Muscle of leg (tissue), 11 donors: ENCODE measurements around the gene PPP1CB. TPM values are rescaled to one million over a fixed set of nuclear protein-coding genes. Genes with fewer than 3 reads are reported as not detected.

Source experiments
- DNase-seq: peaks from one replicate; pipeline ENCODE4 v3.0.0; 2013
- H3K27ac ChIP-seq: one replicate; pipeline ENCODE4 v1.5.1; 2013; ENCODE audit warnings: mild to moderate bottlenecking, low read length, control low read depth
- H3K27me3 ChIP-seq: one replicate; pipeline ENCODE4 v1.6.1; 2013; ENCODE audit warnings: low read length; ENCODE audit not compliant: control insufficient read depth, insufficient read depth
- H3K36me3 ChIP-seq: one replicate; pipeline ENCODE4 v1.6.1; 2013; ENCODE audit warnings: low read length; ENCODE audit not compliant: control insufficient read depth, insufficient read depth
- H3K4me1 ChIP-seq: one replicate; pipeline ENCODE4 v1.6.1; 2013; ENCODE audit warnings: low read length; ENCODE audit not compliant: control insufficient read depth, insufficient read depth
- H3K4me3 ChIP-seq: one replicate; pipeline ENCODE4 v1.5.1; 2013; ENCODE audit warnings: low read length, control low read depth
- H3K9me3 ChIP-seq: replicated peaks from 2 replicates; pipeline ENCODE4 v1.6.1; 2013; ENCODE audit warnings: low read depth, low read length; ENCODE audit not compliant: control insufficient read depth
- WGBS: methylation state at CpG from one replicate; pipeline ENCODE4 v1.1.5; 2013; ENCODE audit warnings: missing lambda C conversion rate; ENCODE audit not compliant: insufficient coverage; 5-methylcytosine and 5-hydroxymethylcytosine counted together
- polyA plus RNA-seq, 8 donors: library from polyadenylated mRNA; unstranded; fragments of 120-200 nt; gene quantifications; one replicate each; pipeline versions ENCODE4 v1.2.1 to v1.2.3, GENCODE V29; 2013; ENCODE audit warnings: inconsistent platforms in 1 of 8, low replicate concordance in 1 of 8; ENCODE audit not compliant: insufficient read length in 8 of 8, insufficient read depth in 1 of 8
- total RNA-seq: library from RNA; stranded (reverse); fragments of 120-200 nt; gene quantifications from one replicate; pipeline ENCODE4 v1.2.4, GENCODE V29; 2013

PPP1CB gene
- total and polyA plus RNA-seq, 9 donors: 123 to 173 (median 163) TPM

DNA sequence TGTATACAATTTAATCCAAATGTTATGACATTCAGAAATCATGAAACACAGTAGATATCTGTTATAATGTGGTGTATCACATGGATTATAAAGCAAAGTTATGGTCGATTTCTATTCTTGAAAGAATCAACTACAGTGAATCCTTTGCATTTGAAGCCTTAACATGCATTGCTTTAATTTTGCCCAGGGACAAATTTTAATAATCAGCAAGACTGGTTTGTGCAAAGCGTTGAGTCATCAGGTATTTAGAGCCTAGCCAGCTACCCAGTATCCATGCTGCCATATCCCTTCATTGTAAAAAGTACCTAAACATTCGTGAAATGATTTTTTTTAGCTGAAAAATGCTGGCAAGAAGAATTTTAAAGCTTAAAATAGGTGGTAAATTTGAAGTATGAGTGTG, 50.1 kb downstream of the PPP1CB start:
- WGBS: no CpG with 5 or more reads among the region's 3 CpGs
- Histone ChIP-seq H3K27ac (no peak overlapping the region), H3K36me3 (peaks cover 13% of the 10 kb centered on the region), H3K9me3 (peaks cover 3% of the 10 kb centered on the region), H3K4me1 (no peaks in the 10 kb centered on the region), H3K4me3 (no peak overlapping the region), H3K27me3 (no peaks in the 10 kb centered on the region)
- no peak for DNase-seq

DNA sequence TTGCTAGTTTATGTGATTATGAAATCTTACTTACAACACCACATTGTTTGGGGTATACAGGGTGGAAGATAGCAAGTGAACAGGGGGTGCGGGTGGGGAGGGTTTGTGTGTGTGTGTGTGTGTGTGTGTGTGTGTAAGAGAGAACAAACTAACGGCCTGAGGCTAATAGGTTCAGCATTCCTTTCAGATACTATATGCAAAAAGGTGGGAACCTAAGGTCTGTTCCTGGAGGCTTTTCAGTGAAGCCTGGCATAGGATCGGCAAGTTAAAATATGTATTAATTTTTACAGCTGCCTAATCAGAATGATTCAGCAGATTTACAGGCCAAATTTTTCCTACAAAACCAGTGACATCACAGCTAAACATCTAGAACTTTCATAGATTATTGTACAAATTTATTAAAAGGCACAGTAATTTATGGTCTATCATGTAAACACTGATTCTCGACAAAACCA, 51.4 kb downstream of the PPP1CB start:
- DNase-seq: no peak
- no peak overlapping the region for H3K27ac ChIP-seq
- H3K27me3 ChIP-seq: no peaks in the 10 kb centered on the region
- WGBS: 92% methylated on average over 2 of the region's 4 CpGs
- no peak overlapping the region for H3K4me3 ChIP-seq
- H3K9me3 ChIP-seq: no peaks in the 10 kb centered on the region
- no peaks in the 10 kb centered on the region for H3K4me1 ChIP-seq
- peaks cover 16% of the 10 kb centered on the region for H3K36me3 ChIP-seq

DNA sequence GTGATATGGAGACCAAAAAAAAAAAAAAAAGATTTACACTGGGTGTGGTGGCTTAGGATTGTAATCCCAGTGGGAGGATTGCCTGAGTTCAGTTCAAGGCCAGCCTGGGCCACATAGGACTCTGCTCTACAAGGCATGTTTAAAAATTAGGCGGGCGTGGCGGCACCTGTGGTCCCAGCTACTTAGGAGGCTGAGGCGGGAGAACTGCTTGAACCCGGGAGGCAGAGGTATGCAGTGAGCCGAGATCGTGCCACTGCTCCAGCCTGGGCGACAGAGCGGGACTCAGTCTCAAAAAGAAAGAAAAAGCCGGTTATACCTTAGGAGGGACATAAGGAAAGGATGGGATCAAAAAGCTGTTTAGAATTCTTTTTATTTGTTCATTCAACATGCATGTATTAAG, 58.3 kb downstream of the PPP1CB start:
- no peak for DNase-seq
- peaks cover 13% of the 10 kb centered on the region for H3K36me3 ChIP-seq
- WGBS: 79% methylated on average over 7 of the region's 10 CpGs

DNA sequence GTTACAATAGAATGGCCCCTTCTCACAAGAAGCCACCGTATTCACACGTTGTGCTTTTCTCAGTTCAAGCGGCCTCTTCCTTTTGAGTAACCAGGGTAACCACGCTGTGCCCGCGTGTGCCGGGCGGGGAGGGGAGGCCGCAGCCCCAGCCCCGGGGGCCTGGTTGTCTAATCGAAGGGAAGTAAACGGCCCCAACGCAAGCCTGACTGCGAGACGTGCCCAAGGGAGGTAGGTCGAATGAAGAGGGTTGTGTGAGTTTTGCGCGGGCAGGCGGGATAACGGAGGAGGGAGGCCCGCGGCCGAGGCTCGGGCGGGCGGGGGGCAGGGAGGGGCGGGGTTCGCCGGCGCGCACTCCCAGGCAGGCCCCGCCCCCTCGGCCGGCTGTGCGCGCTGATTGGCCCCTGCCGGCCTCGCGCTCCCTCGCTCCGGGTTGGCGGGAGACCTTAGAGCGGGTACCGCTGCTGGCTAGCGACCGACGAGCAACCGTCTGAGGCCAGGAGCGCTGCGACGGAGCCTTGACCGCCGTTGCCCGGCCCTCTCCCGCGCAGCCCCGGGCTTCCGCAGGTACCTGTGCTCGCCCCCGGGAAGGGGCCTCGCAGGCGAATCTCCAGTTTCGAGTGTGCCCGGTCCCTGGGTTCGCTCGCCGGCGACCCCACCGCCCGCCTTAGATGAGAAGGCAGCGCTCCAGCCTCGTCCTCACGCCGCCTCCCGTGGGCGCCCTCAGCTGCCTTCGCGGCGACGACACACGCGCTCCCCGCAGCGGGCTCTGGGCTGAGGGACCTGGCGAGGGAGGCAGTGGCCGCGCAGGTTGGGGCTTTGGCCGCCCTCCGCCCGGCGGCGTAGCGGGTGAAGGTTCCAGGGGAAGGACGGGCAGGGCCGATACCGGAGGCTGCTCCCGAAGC, 59.0 kb downstream of the PPP1CB start, which contains the start of gene SPDYA:
Gene SPDYA, plus strand, starts transcription at position 451 of the 902 bp plus-strand sequence. CDS start 5,181 bp downstream, outside the sequence.
- H3K4me1 ChIP-seq: peaks cover 12% of the 10 kb centered on the region
- WGBS: 2% methylated on average over 71 of the region's 97 CpGs
- peak; percentile 75 for DNase-seq
- H3K27me3 ChIP-seq: peaks cover 11% of the 10 kb centered on the region
- peak within 1 kb of the TSS; percentile 53 for H3K4me3 ChIP-seq
- H3K27ac ChIP-seq: no peak within 1 kb of the TSS
- H3K9me3 ChIP-seq: no peaks in the 10 kb centered on the region
- H3K36me3 ChIP-seq: peaks cover 6% of the 10 kb centered on the region

More for the DNA sequence above, 58.3 kb downstream of the PPP1CB start:
- no peak overlapping the region for H3K27ac ChIP-seq
- no peaks in the 10 kb centered on the region for H3K9me3 ChIP-seq
- H3K4me1 ChIP-seq: peaks cover 12% of the 10 kb centered on the region
- H3K27me3 ChIP-seq: peaks cover 11% of the 10 kb centered on the region
- peak overlapping the region; percentile 53 for H3K4me3 ChIP-seq

DNA sequence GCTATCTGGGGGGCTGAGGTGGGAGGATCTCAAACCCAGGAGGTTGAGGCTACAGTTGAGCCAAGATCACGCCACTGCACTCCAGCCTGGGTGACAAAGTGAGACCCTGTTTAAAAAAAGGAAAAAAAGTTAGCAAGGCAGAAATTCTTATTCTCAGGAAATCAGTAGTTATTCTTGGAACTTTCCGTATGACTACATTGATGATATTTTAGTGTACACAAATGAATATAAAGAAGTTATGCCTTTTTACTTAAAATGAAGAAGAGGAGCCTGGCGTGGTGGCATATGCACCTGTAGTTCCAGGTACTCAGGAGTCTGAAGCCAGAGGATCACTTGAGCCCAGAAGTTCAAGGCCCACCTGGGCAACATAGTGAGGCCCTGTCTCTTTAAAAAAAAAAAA, 66.4 kb downstream of the PPP1CB start:
- H3K4me3 ChIP-seq: no peak overlapping the region
- H3K9me3 ChIP-seq: no peaks in the 10 kb centered on the region
- H3K4me1 ChIP-seq: no peaks in the 10 kb centered on the region
- no peaks in the 10 kb centered on the region for H3K36me3 ChIP-seq
- no peak overlapping the region for H3K27ac ChIP-seq
- peaks cover 2% of the 10 kb centered on the region for H3K27me3 ChIP-seq
- WGBS: 100% methylated on average over 1 of the region's 3 CpGs
- no peak for DNase-seq

DNA sequence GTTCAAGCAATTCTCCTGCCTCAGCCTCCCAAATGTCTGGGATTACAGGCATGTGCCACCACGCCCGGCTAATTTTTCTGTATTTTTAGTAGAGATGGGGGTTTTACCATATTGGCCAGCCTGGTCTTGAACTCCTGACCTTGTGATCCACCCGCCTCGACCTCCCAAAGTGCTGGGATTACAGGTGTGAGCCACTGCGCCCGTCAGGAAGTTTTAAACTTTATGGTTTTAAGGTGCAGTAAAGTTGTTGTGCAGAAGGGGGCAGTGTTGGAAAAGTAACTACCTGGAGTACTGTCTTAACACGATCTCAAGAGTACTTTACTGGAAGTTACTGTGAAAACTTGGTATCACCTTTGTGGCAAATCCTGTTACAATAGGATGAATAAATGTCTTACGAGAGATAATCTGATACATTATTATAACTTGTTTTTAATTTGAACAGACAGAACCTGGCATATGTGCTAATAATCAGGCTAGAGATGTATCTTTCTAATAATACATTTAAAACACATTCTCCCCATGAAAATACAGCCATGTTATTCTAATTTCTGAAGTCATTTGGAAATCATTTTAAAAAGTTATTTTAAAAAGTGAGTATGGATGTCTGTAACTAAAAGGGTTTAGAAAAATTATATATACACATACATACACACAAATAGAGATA, 69.8 kb downstream of the PPP1CB start:
- H3K27ac ChIP-seq: no peak overlapping the region
- no CpG with 5 or more reads among the region's 8 CpGs for WGBS
- H3K4me3 ChIP-seq: no peak overlapping the region
- H3K27me3 ChIP-seq: peaks cover 2% of the 10 kb centered on the region
- no peaks in the 10 kb centered on the region for H3K4me1 ChIP-seq
- no peaks in the 10 kb centered on the region for H3K36me3 ChIP-seq
- peak; percentile 59 for DNase-seq
- no peaks in the 10 kb centered on the region for H3K9me3 ChIP-seq

DNA sequence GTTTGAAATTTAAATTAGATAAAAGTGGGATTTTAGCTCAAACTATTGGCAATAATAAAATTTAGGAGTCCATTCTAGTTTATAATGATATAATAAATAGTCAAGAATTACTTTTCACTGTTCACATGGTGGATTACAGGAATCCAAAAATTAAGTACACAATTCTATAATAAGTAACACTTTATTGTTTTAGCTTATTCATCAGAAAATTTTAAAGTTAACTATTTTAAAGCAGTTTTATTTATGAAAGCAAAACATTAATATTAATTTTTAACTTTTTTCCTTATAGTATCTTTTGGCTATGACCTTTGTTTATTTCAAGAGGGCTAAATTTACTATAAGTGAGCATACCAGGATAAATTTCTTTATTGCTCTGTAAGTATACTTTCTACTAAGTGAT, 70.4 kb downstream of the PPP1CB start:
- no peaks in the 10 kb centered on the region for H3K36me3 ChIP-seq
- H3K9me3 ChIP-seq: no peaks in the 10 kb centered on the region
- H3K4me3 ChIP-seq: no peak overlapping the region
- no peak overlapping the region for H3K27ac ChIP-seq
- H3K27me3 ChIP-seq: peaks cover 2% of the 10 kb centered on the region
- H3K4me1 ChIP-seq: no peaks in the 10 kb centered on the region
- no peak for DNase-seq

DNA sequence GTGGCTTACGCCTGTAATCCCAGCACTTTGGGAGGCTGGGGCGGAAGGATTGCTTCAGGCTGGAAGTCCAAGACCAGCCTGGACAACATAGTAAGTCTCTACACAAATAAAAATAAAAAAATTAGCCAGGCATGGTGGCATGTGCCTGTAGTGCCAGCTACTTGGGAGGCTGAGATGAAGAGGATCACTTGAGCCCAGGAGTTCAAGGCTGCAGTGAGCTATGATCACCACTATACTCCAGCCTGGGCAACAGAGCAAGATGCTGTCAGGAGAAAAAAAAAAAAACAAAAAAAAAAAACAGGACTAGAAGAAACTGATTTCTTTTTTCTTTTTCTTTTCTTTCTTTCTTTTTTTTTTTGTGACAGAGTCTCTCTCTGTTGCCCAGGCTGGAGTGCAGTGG, 72.6 kb downstream of the PPP1CB start:
- Histone ChIP-seq H3K27me3 (peaks cover 2% of the 10 kb centered on the region), H3K27ac (no peak overlapping the region), H3K9me3 (no peaks in the 10 kb centered on the region), H3K4me3 (no peak overlapping the region), H3K36me3 (no peaks in the 10 kb centered on the region), H3K4me1 (no peaks in the 10 kb centered on the region)
- no peak for DNase-seq
- WGBS: no CpG with 5 or more reads among the region's 2 CpGs

DNA sequence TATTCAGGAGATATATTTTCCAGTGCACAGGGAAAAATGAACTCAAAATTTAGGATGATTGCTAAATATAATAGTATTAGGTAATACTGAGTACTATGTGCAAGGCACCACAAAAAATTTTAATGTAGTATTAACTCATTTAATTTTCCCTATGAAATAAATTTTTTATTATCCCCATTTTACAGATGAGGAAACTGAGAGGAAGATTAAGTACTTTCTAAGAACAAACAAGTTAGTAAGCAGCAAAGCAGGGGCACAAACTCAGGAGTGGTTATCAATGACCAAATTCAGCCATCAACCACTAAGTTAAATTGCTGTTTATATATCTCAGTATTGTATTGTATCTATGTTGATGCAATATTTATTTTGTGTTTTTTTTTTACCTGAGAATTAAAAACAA, 73.2 kb downstream of the PPP1CB start:
- Histone ChIP-seq H3K27me3 (peaks cover 2% of the 10 kb centered on the region), H3K9me3 (no peaks in the 10 kb centered on the region), H3K4me1 (no peaks in the 10 kb centered on the region), H3K4me3 (no peak overlapping the region), H3K27ac (no peak overlapping the region), H3K36me3 (no peaks in the 10 kb centered on the region)
- no peak for DNase-seq

DNA sequence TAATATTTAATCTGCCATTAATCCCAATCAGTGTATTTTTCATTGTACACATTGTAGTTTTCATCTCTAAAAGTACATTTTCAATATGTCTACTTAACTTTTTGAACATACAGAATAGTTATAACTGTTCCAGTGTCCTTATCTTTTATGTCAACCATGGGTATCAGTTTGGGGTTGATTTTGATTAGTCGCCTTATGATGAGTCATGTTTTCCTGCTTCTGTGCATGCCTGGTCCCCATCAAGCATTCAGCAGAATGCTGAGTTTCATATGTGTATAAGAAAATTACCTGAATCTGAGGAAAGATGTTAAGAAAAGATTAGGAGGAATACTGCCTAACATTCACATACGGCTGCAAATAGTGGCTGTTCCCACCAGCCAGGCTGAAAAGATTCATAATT, 76.8 kb downstream of the PPP1CB start:
- DNase-seq: no peak
- Histone ChIP-seq H3K27me3 (no peaks in the 10 kb centered on the region), H3K4me3 (no peak overlapping the region), H3K27ac (no peak overlapping the region), H3K9me3 (no peaks in the 10 kb centered on the region), H3K36me3 (no peaks in the 10 kb centered on the region), H3K4me1 (no peaks in the 10 kb centered on the region)
- no CpG with 5 or more reads among the region's 2 CpGs for WGBS
